ENCODE results near the gene MFRP.

- no peak for TF ChIP-seq GATA2 (IDR thresholded peaks at IDR 0.05; ENCODE audit: low read depth, low read length)
- TF ChIP-seq GATA3 (IDR thresholded peaks at IDR 0.05; ENCODE audit: low read depth, low read length): no peak
Measured at GRCh38 chr11:119373921-119374631, 27.6 kb upstream of the MFRP start.
